ENCODE results near the gene COL24A1. TPM values are rescaled to one million over a fixed set of nuclear protein-coding genes. Genes with fewer than 3 reads are reported as not detected.
"Not testable (repeated sequence)": the region's sequence is repeated elsewhere in the genome, so short reads cannot be mapped to it uniquely, and the experiment has no call there.

Gene COL24A1
- total and polyA plus RNA-seq, 7 donors, result 0.03 to 1.3 (median 0.13) TPM

DNA sequence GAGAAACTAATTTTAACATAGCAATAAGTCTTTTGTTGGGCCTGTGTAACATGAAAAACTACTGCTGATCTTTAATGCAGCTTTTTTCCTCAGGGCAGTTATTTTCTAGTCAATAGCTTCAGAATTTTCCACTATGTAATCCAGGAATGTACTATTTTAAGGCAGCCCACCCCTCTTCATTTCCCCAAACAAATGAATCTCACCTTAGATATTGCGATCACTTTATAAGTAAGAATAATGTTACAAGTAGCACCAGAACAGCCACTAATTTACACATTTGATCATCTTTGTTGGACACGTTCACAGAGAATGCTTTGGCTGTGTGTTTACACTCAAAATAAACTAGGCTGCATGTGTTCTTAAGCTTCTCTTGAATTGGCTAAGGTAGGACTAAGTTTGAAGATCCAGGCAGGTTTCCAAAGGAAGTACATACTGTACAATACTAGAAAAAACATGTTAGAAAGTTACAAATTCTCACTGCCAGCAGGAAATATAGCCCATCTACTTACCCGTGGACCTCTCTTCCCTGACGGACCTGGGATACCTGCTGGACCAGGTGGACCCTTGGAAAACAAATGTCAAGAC lies 41.7 kb downstream of the COL24A1 start:
- no peaks in the 10 kb centered on the region for H3K9me3 ChIP-seq
- 51 to 63% (median 53%) methylated on average over 4 of the region's 4 CpGs for WGBS, 3 donors
- ATAC-seq (no peak), DNase-seq (no peak)
- H3K4me3 ChIP-seq, result no peak overlapping the region
- no peak overlapping the region for H3K27ac ChIP-seq
- no peaks in the 10 kb centered on the region for H3K4me1 ChIP-seq
- H3K36me3 ChIP-seq (ENCODE audit: insufficient read depth in 1 of 2, low read depth in 1 of 2), result peaks cover 0 to 5% of the 10 kb centered on the region in 2 donors
- TF ChIP-seq, protein P1, sequence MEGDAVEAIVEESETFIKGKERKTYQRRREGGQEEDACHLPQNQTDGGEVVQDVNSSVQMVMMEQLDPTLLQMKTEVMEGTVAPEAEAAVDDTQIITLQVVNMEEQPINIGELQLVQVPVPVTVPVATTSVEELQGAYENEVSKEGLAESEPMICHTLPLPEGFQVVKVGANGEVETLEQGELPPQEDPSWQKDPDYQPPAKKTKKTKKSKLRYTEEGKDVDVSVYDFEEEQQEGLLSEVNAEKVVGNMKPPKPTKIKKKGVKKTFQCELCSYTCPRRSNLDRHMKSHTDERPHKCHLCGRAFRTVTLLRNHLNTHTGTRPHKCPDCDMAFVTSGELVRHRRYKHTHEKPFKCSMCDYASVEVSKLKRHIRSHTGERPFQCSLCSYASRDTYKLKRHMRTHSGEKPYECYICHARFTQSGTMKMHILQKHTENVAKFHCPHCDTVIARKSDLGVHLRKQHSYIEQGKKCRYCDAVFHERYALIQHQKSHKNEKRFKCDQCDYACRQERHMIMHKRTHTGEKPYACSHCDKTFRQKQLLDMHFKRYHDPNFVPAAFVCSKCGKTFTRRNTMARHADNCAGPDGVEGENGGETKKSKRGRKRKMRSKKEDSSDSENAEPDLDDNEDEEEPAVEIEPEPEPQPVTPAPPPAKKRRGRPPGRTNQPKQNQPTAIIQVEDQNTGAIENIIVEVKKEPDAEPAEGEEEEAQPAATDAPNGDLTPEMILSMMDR (IDR thresholded peaks at IDR 0.05), result no peak
- no peaks in the 10 kb centered on the region for H3K27me3 ChIP-seq (ENCODE audit: insufficient read depth in 3 of 3, low read length in 2 of 3)
- intact Hi-C loops (cut with DNase I), result no loop called here

DNA sequence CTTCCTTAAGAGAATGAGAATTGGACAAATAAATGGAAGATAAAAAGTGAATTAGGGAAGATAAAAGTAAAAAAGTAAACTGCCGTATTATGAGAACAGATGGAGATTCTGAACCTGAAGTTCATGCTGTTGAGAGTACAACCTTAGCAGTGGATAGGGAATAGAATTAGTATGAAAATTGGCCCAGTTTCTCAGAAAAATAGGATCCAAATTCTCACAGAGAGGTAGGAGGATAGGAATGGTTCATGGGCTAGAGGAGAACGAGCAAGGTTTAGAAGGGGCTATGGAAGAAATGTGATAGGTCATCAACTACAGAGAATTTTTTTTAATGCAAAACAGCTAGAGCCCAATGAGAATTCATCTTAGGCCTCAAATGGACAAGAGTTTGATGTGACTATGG lies 42.3 kb downstream of the COL24A1 start:
- no peak overlapping the region for H3K27ac ChIP-seq

DNA sequence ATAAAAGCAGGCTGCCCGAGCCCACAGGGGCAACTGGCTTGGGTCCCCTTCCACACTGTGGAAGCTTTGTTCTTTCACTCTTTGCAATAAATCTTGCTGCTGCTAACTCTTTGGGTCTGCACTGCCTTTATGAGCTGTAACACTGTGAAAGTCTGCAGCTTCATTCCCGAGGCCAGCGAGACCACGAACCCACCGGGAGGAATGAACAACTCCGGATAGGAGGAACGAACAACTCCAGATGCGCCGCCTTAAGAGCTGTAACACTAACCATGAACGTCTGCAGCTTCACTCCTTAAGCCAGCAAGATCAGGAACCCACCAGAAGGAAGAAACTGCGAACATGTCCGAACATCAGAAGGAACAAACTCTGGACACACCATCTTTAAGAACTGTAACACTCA lies 45.0 kb downstream of the COL24A1 start:
- H3K9me3 ChIP-seq; H3K27me3 ChIP-seq (ENCODE audit: insufficient read depth in 3 of 3, low read length in 2 of 3); intact Hi-C loops (cut with DNase I); DNase-seq; ATAC-seq; H3K4me3 ChIP-seq; H3K4me1 ChIP-seq; H3K27ac ChIP-seq; H3K36me3 ChIP-seq (ENCODE audit: insufficient read depth in 1 of 2, low read depth in 1 of 2): not testable (repeated sequence)
- WGBS, 3 donors, result 81 to 85% (median 84%) methylated on average over 12 of the region's 12 CpGs

More for the DNA sequence above, 42.3 kb downstream of the COL24A1 start:
- Histone ChIP-seq H3K9me3 (no peaks in the 10 kb centered on the region), H3K4me1 (no peaks in the 10 kb centered on the region), H3K4me3 (no peak overlapping the region), H3K27me3 (ENCODE audit: insufficient read depth in 3 of 3, low read length in 2 of 3) (no peaks in the 10 kb centered on the region), H3K36me3 (ENCODE audit: insufficient read depth in 1 of 2, low read depth in 1 of 2) (peaks cover 0 to 5% of the 10 kb centered on the region in 2 donors)
- intact Hi-C loops (cut with DNase I), result no loop called here
- TF ChIP-seq, protein P1 (IDR thresholded peaks at IDR 0.05), result no peak
- 73 to 79% (median 73%) methylated on average over 2 of the region's 2 CpGs for WGBS, 3 donors
- ATAC-seq (no peak), DNase-seq (no peak)

DNA sequence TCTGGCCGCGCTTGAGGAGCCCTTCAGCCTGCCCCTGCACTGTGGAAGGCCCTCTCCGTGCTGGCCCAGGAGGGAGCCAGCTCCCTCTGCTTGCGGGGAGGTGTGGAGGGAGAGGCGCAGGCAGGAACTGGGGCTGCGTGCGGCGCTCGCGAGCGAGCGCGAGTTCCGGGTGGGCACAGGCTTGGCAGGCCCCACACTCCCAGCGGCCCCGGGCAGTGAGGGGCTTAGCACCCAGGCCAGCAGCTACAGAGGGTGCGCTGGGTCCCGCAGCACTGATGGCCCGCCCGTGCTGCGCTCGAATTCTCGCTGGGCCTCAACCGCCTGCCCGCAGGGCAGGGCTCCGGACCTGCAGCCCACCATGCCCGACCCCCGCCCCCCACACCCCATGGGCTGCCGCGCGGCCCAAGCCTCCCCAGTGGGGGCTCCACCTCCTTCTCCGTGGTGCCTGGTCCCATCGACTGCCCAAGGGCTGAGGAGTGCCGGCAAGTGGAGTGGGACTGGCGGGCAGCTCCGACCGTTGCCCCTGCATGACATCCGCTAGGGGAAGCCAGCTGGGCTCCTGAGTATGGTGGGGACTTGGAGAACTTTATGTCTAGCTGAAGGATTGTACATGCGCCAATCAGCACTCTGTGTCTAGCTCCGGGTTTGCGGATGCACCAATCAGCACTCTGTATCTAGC lies 46.0 kb downstream of the COL24A1 start:
- WGBS, 3 donors, result 96 to 97% (median 96%) methylated on average over 38 to 41 of the region's 41 CpGs
- no peaks in the 10 kb centered on the region for H3K27me3 ChIP-seq (ENCODE audit: insufficient read depth in 3 of 3, low read length in 2 of 3)
- ATAC-seq, result no peak
- H3K4me3 ChIP-seq, result no peak overlapping the region
- peaks cover 0 to 5% of the 10 kb centered on the region in 2 donors for H3K36me3 ChIP-seq (ENCODE audit: insufficient read depth in 1 of 2, low read depth in 1 of 2)
- intact Hi-C loops (cut with DNase I), result no loop called here
- TF ChIP-seq, protein P1 (IDR thresholded peaks at IDR 0.05), result no peak
- H3K9me3 ChIP-seq, result no peaks in the 10 kb centered on the region
- DNase-seq, result no peak
- H3K4me1 ChIP-seq, result no peaks in the 10 kb centered on the region
- H3K27ac ChIP-seq, result no peak overlapping the region

DNA sequence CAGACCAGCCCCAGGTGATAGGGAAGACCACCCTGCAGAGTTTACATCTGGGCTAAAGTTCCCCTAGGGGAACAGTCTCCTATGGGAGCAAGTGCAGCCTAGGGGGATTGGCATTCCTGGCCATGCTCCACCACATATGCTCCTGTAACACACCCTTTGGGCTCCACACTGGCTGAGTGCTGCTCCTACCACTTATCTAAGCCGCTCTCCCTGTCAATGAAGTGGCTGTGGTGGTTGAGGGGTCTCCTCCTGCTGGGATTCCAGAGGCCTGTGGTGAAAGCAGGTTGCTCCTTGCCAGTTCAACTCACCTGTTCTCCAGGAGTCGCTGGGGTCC lies 51.1 kb downstream of the COL24A1 start:
- no peak for DNase-seq
- H3K4me3 ChIP-seq, result no peak overlapping the region
- no peak for ATAC-seq
- intact Hi-C loops (cut with DNase I), result no loop called here
- TF ChIP-seq, protein P1 (IDR thresholded peaks at IDR 0.05), result no peak
- H3K36me3 ChIP-seq (ENCODE audit: insufficient read depth in 1 of 2, low read depth in 1 of 2), result no peaks in the 10 kb centered on the region
- WGBS, 3 donors, result 85 to 90% (median 90%) methylated on average over 2 of the region's 2 CpGs
- H3K27ac ChIP-seq, result no peak overlapping the region
- no peaks in the 10 kb centered on the region for H3K9me3 ChIP-seq
- H3K4me1 ChIP-seq, result no peaks in the 10 kb centered on the region
- no peaks in the 10 kb centered on the region for H3K27me3 ChIP-seq (ENCODE audit: insufficient read depth in 3 of 3, low read length in 2 of 3)

Data from psoas muscle (tissue), 8 donors.